Smooth muscle cell (in vitro differentiated cells): ENCODE data around the gene ZNF697. TPM values are rescaled to one million over a fixed set of nuclear protein-coding genes. Genes with fewer than 3 reads are reported as not detected.
A peak's percentile ranks its signal among the peaks of the same experiment; 100 is the strongest.

ENCODE experiments used
- DNase-seq: peaks from one replicate; lab custom pipeline; 2025; ENCODE audit not compliant: unreplicated experiment; lab: John Stamatoyannopoulos, UW
- H2AFZ ChIP-seq: fragments of 200-600 bp; sonication (generic); 2 replicates; pipeline ENCODE4 v1.6.0; 2016; ENCODE audit warnings: antibody characterized with exemption, low read depth, mild to moderate bottlenecking
- H3F3A ChIP-seq: fragments of 200-600 bp; sonication (generic); 2 replicates; pipeline ENCODE4 v1.6.0; 2017; ENCODE audit warnings: antibody characterized with exemption, low read depth
- H3K27ac ChIP-seq: fragments of 200-600 bp; sonication (generic); 2 replicates; pipeline ENCODE4 v1.5.1; 2016; ENCODE audit warnings: low read depth, mild to moderate bottlenecking
- H3K27me3 ChIP-seq: fragments of 200-600 bp; sonication (generic); 2 replicates; pipeline ENCODE4 v1.6.1; 2016; ENCODE audit warnings: low read depth, mild to moderate bottlenecking
- H3K36me3 ChIP-seq: fragments of 200-600 bp; sonication (generic); 2 replicates; pipeline ENCODE4 v1.5.1; 2016; ENCODE audit warnings: low read depth
- H3K4me1 ChIP-seq: fragments of 200-600 bp; sonication (generic); 2 replicates; pipeline ENCODE4 v1.5.1; 2016; ENCODE audit warnings: low read depth
- H3K4me2 ChIP-seq: fragments of 200-600 bp; sonication (generic); 2 replicates; pipeline ENCODE4 v1.6.0; 2016; ENCODE audit warnings: mild to moderate bottlenecking
- H3K4me3 ChIP-seq: fragments of 200-600 bp; sonication (generic); 2 replicates; pipeline ENCODE4 v1.5.1; 2016; ENCODE audit warnings: mild to moderate bottlenecking
- H3K79me2 ChIP-seq: fragments of 200-600 bp; sonication (generic); 2 replicates; pipeline ENCODE4 v1.6.0; 2016; ENCODE audit warnings: low read depth, mild to moderate bottlenecking
- H3K9ac ChIP-seq: fragments of 200-600 bp; sonication (generic); 2 replicates; pipeline ENCODE4 v1.6.0; 2016; ENCODE audit warnings: low read depth
- H3K9me3 ChIP-seq: fragments of 200-600 bp; sonication (generic); replicated peaks from 2 replicates; pipeline ENCODE4 v1.5.1; 2016; ENCODE audit warnings: low read depth
- H4K20me1 ChIP-seq: fragments of 200-600 bp; sonication (generic); 2 replicates; pipeline ENCODE4 v1.6.0; 2016; ENCODE audit warnings: low read depth
- CTCF ChIP-seq: fragments of 200-600 bp; sonication (generic); IDR thresholded peaks from 2 replicates; pipeline ENCODE4 v1.5.1; 2017; ENCODE audit warnings: borderline replicate concordance, mild to moderate bottlenecking, antibody characterized with exemption; ENCODE audit not compliant: insufficient read depth, poor library complexity, severe bottlenecking
- WGBS: methylation state at CpG from one replicate; pipeline ENCODE4 v1.1.7; 2016; ENCODE audit warnings: low lambda C conversion rate; 5-methylcytosine and 5-hydroxymethylcytosine counted together
- polyA plus RNA-seq: library from polyadenylated mRNA; unstranded; fragments of >200 nt; fragmentation: Nextera tagmentation; extraction: Ambion mirVana; gene quantifications from 2 replicates; pipeline ENCODE4 v1.2.1, GENCODE V29; 2016
- total RNA-seq: library from RNA; depleted of rRNA; stranded (reverse); fragments of >200 nt; gene quantifications from 2 replicates; pipeline ENCODE4 v1.2.3, GENCODE V29; 2014

Gene ZNF697
- total and polyA plus RNA-seq, 2 experiments from 2014 or later: 2.2 to 18.5 TPM

GRCh38 chr1:119632841-119633240 lies 15.2 kb downstream of the ZNF697 start:
- H3K9me3 ChIP-seq: no peaks in the 10 kb centered on the region
- TF ChIP-seq CTCF: no peak
- no peak overlapping the region for H3K9ac ChIP-seq
- H4K20me1 ChIP-seq: peaks cover 100% of the 10 kb centered on the region
- peaks cover 3% of the 10 kb centered on the region for H3F3A ChIP-seq
- no peaks in the 10 kb centered on the region for H3K4me1 ChIP-seq
- H3K79me2 ChIP-seq: peaks cover 99% of the 10 kb centered on the region
- 70% methylated on average over 4 of the region's 4 CpGs for WGBS
- no peak overlapping the region for H3K27ac ChIP-seq
- no peak for DNase-seq
- H2AFZ ChIP-seq: no peak overlapping the region
- H3K4me3 ChIP-seq: no peak overlapping the region
- H3K36me3 ChIP-seq: no peaks in the 10 kb centered on the region
- H3K27me3 ChIP-seq: no peaks in the 10 kb centered on the region
- peak overlapping the region; percentile 23 for H3K4me2 ChIP-seq

DNA sequence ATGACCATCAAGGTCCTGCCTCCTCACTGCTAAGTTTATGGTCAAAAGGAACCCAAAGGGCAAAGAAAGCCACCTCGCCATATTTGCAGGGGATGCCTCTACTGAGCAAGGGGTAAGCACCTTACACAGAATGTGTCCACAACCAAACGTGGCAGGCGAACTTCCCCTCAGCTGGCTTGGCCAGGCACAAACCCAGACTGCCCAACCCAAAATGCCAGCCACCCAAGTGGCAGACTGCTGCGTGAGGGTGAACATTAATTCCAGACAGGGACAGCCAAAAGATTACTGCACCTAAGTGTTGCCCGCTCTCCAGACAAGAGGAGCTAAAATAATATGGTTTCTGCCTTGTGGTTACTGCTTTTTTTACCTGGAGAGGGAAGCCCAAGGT lies 16.0 kb downstream of the ZNF697 start:
- Histone ChIP-seq H3F3A (peaks cover 3% of the 10 kb centered on the region), H3K4me1 (no peaks in the 10 kb centered on the region), H3K27ac (no peak overlapping the region), H3K4me3 (no peak overlapping the region), H3K4me2 (no peak overlapping the region), H3K27me3 (no peaks in the 10 kb centered on the region), H3K9me3 (no peaks in the 10 kb centered on the region), H3K79me2 (peaks cover 99% of the 10 kb centered on the region), H3K36me3 (no peaks in the 10 kb centered on the region), H2AFZ (no peak overlapping the region), H4K20me1 (peaks cover 100% of the 10 kb centered on the region), H3K9ac (no peak overlapping the region)
- 92% methylated on average over 5 of the region's 5 CpGs for WGBS
- TF ChIP-seq CTCF: no peak
- DNase-seq: no peak

- H2AFZ ChIP-seq: no peak overlapping the region
- no peaks in the 10 kb centered on the region for H3K4me1 ChIP-seq
- H3K79me2 ChIP-seq: peaks cover 99% of the 10 kb centered on the region
- no peak for TF ChIP-seq CTCF
- no peak overlapping the region for H3K4me3 ChIP-seq
- H3K27ac ChIP-seq: no peak overlapping the region
- peaks cover 3% of the 10 kb centered on the region for H3F3A ChIP-seq
- no peak for DNase-seq
- peak overlapping the region; percentile 16 for H3K4me2 ChIP-seq
- H4K20me1 ChIP-seq: peaks cover 100% of the 10 kb centered on the region
- no peaks in the 10 kb centered on the region for H3K9me3 ChIP-seq
- H3K9ac ChIP-seq: no peak overlapping the region
- no peaks in the 10 kb centered on the region for H3K27me3 ChIP-seq
- WGBS: 52% methylated on average over 24 of the region's 37 CpGs
- no peaks in the 10 kb centered on the region for H3K36me3 ChIP-seq
Measured at GRCh38 chr1:119631433-119632102, 16.5 kb downstream of the ZNF697 start.

DNA sequence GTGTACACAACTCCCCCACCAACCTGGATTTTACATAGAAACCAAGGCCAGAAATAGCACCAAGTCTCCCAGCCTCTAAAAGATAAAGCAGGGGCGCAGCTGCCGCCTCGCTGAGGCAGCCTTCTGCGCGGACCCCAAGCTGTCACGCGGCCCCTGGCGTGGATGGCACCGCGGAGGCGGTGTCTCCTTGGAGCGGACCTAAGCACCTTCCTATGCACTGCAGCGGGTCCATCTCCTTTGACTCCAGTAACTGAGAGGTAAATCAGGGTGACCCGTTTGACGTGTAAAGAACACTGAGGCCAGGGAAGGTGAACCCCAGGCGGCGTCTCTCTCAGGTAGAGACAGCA lies 17.0 kb downstream of the ZNF697 start:
- no peak for TF ChIP-seq CTCF
- no peaks in the 10 kb centered on the region for H3K27me3 ChIP-seq
- H3K79me2 ChIP-seq: peaks cover 99% of the 10 kb centered on the region
- H3K27ac ChIP-seq: no peak overlapping the region
- no peak for DNase-seq
- H3K4me3 ChIP-seq: no peak overlapping the region
- WGBS: 91% methylated on average over 17 of the region's 17 CpGs
- peak overlapping the region; percentile 16 for H3K4me2 ChIP-seq
- no peak overlapping the region for H3K9ac ChIP-seq
- H3K9me3 ChIP-seq: no peaks in the 10 kb centered on the region
- H3K36me3 ChIP-seq: no peaks in the 10 kb centered on the region
- H2AFZ ChIP-seq: no peak overlapping the region
- H3K4me1 ChIP-seq: no peaks in the 10 kb centered on the region
- H3F3A ChIP-seq: peaks cover 3% of the 10 kb centered on the region
- peaks cover 100% of the 10 kb centered on the region for H4K20me1 ChIP-seq
